ENCODE results near the gene PTGFRN. TPM values are rescaled to one million over a fixed set of nuclear protein-coding genes. Genes with fewer than 3 reads are reported as not detected.

PTGFRN gene
- total RNA-seq, 1 donor from 2014 or later: 48.1 TPM

DNA sequence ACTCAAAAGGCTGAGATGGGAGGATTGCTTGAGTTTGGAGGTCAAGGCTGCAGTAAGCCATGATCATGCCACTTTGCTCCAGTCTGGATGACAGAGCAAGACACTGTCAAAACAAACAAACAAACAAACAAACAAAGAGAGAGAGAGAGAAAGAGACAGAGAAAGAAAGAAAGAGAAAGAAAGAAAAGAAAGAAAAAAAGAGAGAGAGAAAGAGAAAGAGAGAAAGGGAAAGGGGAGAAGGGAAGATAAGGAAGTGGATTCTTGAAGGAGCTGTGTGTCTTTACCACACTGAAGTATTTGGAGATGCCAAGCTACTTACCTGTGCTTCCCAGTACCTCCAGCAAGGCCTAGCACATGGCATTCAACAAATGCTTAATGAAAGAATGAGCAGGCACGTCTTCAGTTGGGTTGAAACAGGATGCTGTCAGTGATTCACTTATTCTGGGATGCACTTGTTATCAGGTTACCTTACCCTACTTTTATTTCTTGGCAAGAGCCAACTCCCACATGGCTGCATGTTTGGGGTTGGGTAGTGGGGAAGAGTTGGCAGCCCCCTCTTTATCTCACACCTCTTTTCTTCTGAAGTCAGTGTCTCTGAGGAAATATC is 120.7 kb downstream of the PTGFRN start:
- DNase-seq (ENCODE audit: low read depth): no peak

DNA sequence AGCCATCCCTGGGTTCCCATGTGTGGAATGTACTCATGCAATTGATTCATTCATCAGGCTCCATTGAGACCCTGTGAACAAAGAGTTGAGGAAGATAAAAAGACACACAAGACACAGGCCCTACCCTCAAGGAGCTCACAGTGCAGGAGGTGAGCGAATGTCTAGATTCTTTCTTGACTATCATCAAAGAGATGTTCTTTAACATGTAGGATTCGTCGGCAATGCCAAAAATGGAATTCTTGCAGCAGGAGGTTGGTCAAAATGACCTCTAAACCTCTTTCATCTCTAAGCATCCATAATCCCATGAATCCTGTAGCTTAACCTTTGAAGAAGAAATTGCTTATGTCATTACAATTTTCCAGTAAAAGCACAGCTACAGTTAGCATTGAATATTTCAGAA is 122.5 kb downstream of the PTGFRN start:
- DNase-seq (ENCODE audit: low read depth): no peak

DNA sequence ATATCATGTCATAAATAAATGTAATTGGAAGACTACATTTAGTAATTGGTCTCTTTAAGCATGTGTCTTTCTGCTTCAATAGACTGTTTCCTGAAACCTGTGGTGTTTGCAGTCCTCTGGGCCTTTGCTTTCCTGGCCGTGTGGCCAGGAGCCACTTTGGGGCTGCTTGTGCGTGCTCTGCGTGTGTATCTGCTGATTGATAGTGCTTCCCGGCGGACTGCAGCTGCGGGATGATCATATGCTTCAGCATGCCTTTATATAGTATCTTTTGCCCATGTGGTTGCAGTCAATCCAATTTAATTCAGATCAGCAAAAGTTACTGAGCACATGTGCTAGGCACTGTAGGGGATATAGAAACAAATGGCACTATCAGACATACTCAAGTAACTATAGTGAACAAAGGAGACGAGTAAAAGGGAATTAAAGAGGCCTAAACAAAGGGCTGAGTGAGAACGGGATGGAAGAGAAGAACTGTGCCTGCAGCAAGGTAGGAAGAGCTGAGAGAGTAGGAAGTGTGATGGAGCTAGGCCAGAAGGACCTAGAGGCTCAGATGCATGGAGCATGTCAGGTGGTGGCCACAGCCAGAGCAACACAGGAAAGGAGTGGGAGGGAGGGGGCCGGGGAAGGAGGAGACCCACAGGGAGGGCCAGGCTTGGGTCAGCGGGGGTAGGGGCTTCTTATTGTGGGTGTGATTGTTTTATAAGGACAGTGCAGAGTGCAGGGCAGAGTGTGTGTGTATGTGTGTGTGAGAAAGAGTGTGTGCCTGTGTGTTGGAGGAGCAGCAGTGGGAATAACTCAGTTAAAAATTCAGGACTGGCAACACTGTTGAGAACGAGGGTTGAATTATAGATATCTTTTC is 123.2 kb downstream of the PTGFRN start:
- no peak for DNase-seq (ENCODE audit: low read depth)

DNA sequence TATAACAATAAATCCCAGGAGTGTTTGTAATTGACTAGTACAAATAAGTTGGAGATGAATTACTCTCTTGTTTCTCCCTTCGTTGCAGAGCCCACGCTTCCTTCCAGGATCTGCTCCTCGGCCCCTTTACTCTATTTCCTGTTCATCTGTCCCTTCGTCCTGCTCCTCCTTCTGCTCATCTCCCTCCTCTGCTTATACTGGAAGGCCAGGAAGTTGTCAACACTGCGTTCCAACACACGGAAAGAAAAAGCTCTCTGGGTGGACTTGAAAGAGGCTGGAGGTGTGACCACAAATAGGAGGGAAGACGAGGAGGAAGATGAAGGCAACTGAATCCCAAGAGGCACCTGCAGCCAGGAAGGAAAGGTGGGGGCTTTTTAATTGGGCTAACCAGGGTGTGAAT is 124.1 kb downstream of the PTGFRN start:
- DNase-seq (ENCODE audit: low read depth): no peak

DNA sequence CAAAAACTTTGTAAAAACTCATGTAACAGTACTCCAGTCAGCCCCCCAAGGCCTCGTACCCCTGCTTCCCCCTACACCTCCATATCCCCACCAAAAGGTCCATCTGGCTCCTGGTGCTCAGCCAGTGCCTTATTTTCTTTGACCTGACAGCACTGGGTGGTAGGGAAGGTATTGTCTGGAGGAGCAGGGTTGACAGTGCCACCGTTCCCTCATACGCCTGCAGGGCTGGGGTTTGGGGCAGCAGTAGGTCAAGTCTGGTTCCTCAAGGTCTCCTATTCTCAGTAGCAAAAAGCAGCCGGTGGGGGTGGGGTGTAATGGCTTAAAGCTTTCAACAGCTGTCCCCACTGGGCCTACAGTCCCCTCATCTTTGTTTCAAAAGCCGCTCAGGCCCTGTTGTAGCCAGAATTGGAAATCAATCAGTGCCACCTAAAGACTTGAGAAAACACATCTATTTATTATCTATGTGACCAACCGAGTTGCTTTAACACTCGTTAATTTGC is 125.1 kb downstream of the PTGFRN start:
- DNase-seq (ENCODE audit: low read depth): no peak

DNA sequence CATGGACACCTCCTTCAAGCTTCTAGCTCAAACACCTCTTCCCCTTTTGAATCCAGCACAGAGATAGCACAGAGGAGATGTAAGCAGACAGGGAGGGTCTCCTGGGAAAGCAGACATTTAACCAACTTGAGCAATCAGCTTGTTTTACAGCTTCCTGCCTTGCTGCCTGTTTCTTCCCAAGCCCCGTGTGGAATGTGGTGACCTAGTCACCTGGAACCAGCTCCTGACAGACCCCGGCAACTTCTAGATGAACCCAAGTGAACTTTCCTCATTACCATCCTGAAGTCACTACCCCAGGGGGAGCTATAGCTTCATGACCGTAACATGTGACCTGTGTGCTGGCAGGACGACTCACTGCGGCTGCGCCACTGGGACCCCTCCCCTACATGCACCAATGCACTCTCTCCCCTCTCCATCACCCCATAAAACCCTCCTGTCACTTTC is 126.3 kb downstream of the PTGFRN start:
- DNase-seq (ENCODE audit: low read depth): no peak

DNA sequence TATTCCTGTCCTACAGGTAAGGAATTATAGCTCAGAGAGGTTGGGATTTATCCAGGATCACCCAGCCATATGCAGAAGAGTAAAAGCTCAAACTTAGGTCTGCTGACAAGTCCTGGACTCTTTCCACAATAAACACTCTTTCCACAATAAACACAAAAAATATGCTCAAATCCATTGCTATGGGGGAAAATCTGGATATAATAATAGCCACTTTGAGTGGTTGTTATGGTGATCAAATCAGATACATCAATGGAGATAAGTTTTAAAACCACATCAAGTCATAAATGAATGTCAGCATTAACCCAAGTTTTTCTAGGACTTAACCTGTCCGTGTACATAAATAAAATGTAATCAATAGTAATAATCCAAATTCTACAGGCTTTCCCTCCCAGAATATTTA is 128.1 kb downstream of the PTGFRN start:
- no peak for DNase-seq (ENCODE audit: low read depth)

DNA sequence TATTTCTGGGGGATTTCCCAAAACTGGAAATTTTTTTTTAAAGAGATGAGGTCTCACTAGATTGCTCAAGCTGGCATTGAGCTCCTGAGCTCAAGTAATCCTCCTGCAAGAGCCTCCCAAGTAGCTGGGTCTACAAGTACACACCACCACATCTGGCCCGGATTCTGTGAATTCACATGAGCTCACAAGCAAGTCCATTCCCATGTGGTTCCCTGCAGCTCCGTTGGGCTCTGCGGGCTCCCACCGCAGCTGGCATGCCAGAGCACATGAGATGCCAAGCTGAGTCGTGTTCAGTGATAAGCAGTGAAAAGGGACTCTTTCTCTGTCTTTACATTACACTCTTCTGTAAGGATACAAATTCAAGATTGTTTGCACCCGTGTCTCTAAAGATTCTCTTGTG is 128.5 kb downstream of the PTGFRN start:
- no peak for DNase-seq (ENCODE audit: low read depth)

Other genes with a start within 250 kb of the PTGFRN start
- 3.8 and 4.2 TPM in 2 replicates for gene IGSF3, start 242.2 kb upstream of the PTGFRN start, total RNA-seq
- gene CD2, start 155.5 kb upstream of the PTGFRN start, total RNA-seq: not detected in 2 replicates
- gene CD101, start 91.8 kb downstream of the PTGFRN start, total RNA-seq: 0.10 and 0.11 TPM in 2 replicates
- gene TTF2, start 150.4 kb downstream of the PTGFRN start, total RNA-seq: 11.6 and 11.8 TPM in 2 replicates
- gene TRIM45, start 211.8 kb downstream of the PTGFRN start, total RNA-seq: 14.4 and 17.1 TPM in 2 replicates